Glutamatergic neuron (in vitro differentiated cells): Measurements from ENCODE around the gene BCL3. TPM values are rescaled to one million over a fixed set of nuclear protein-coding genes. Genes with fewer than 3 reads are reported as not detected.

ENCODE experiments used
- DNase-seq: peaks from one replicate; pipeline ENCODE4 v3.0.0; 2022
- H3K27ac Mint-ChIP-seq: one replicate; pipeline ENCODE4 v1.8.0; 2020; ENCODE audit warnings: mild to moderate bottlenecking, mixed read lengths, inconsistent platforms; ENCODE audit not compliant: unreplicated experiment
- H3K27me3 Mint-ChIP-seq: one replicate; pipeline ENCODE4 v1.8.0; 2020; ENCODE audit warnings: mild to moderate bottlenecking, moderate library complexity, mixed read lengths, inconsistent platforms; ENCODE audit not compliant: unreplicated experiment
- H3K36me3 Mint-ChIP-seq: one replicate; pipeline ENCODE4 v1.8.0; 2020; ENCODE audit warnings: mild to moderate bottlenecking, mixed read lengths, inconsistent platforms; ENCODE audit not compliant: unreplicated experiment
- H3K4me1 Mint-ChIP-seq: one replicate; pipeline ENCODE4 v1.8.0; 2020; ENCODE audit warnings: mild to moderate bottlenecking, low read depth, mixed read lengths, inconsistent platforms; ENCODE audit not compliant: unreplicated experiment
- H3K4me3 Mint-ChIP-seq: one replicate; pipeline ENCODE4 v1.8.0; 2020; ENCODE audit warnings: mild to moderate bottlenecking, mixed read lengths, inconsistent platforms; ENCODE audit not compliant: unreplicated experiment
- H3K9me3 Mint-ChIP-seq: one replicate; pipeline ENCODE4 v1.8.0; 2020; ENCODE audit warnings: mild to moderate bottlenecking, moderate library complexity, mixed read lengths, inconsistent platforms; ENCODE audit not compliant: unreplicated experiment
- long read RNA-seq: library from polyadenylated mRNA; unstranded; transcript quantifications from one replicate; pipeline ENCODE4 v2.0.0, GENCODE V29; 2020; ENCODE audit not compliant: unreplicated experiment
- total RNA-seq: library from RNA; stranded (reverse); fragmentation: NEBNext Ultra II Directional; extraction: Animal tissue kit (Norgen Biotek cat#: 25700); gene quantifications from one replicate; pipeline ENCODE4 v1.2.1, GENCODE V29; 2021; ENCODE audit not compliant: unreplicated experiment
- TF ChIP-seq, protein P1 (sequence below): fragments of 200-600 bp; sonication (generic); IDR thresholded peaks from one replicate; pipeline ENCODE4 v1.5.0; 2021; ENCODE audit not compliant: partially characterized antibody, unreplicated experiment

BCL3 gene
- 2.4 TPM for total RNA-seq
- long read RNA-seq, result 0 reads

DNA sequence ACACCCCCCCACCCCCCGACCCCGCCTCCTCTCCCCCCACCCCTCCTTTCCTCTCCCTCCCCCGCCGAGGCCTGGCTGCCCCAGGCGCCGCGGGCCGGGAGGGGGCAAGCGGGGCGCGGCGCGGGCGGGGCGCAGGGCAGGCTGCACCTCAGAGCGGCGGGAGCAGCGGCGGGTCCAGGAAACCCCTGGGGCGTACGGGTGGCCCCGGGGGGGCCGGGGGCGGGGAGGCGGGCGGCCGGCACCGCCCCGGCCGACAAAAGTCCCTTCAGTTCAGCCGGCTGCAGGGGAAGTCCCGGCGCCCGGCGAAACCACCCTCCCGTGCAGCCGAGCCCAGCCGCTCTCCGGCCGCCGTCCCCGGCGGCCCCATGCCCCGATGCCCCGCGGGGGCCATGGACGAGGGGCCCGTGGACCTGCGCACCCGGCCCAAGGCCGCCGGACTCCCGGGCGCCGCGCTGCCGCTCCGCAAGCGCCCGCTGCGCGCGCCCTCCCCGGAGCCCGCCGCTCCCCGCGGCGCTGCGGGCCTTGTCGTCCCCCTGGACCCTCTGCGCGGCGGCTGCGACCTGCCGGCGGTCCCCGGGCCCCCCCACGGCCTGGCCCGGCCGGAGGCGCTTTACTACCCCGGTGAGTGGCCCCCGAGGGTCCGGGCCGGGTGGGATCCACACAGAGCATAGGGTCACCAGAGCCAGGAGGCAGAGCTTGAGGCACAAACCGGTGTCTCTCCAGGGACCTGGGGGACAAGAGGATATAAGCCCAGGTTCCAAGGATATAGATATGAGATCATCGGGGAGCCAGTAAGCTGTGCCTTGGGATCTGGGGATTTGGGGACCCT is at the start of gene BCL3:
Gene BCL3 (plus strand): TSS at position 283 of the 829 bp plus-strand sequence. CDS start 83 bp downstream, at position 366.
- peaks cover 25% of the 10 kb centered on the region for H3K27me3 Mint-ChIP-seq
- TF ChIP-seq, protein P1, sequence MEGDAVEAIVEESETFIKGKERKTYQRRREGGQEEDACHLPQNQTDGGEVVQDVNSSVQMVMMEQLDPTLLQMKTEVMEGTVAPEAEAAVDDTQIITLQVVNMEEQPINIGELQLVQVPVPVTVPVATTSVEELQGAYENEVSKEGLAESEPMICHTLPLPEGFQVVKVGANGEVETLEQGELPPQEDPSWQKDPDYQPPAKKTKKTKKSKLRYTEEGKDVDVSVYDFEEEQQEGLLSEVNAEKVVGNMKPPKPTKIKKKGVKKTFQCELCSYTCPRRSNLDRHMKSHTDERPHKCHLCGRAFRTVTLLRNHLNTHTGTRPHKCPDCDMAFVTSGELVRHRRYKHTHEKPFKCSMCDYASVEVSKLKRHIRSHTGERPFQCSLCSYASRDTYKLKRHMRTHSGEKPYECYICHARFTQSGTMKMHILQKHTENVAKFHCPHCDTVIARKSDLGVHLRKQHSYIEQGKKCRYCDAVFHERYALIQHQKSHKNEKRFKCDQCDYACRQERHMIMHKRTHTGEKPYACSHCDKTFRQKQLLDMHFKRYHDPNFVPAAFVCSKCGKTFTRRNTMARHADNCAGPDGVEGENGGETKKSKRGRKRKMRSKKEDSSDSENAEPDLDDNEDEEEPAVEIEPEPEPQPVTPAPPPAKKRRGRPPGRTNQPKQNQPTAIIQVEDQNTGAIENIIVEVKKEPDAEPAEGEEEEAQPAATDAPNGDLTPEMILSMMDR, result no peak
- DNase-seq, result peak; percentile 41
- peaks cover 2% of the 10 kb centered on the region for H3K9me3 Mint-ChIP-seq
- H3K4me1 Mint-ChIP-seq, result peaks cover 2% of the 10 kb centered on the region
- H3K4me3 Mint-ChIP-seq, result peak within 1 kb of the TSS; percentile 91
- no peaks in the 10 kb centered on the region for H3K36me3 Mint-ChIP-seq
- H3K27ac Mint-ChIP-seq, result peak within 1 kb of the TSS; percentile 41

GRCh38 chr19:44700547-44700946 is 48.0 kb upstream of the BCL3 start:
- TF ChIP-seq, protein P1, result no peak
- Mint-ChIP-seq H3K27me3 (no peaks in the 10 kb centered on the region), H3K4me3 (no peak overlapping the region), H3K9me3 (peaks cover 2% of the 10 kb centered on the region), H3K27ac (no peak overlapping the region), H3K36me3 (no peaks in the 10 kb centered on the region), H3K4me1 (no peaks in the 10 kb centered on the region)
- no peak for DNase-seq

GRCh38 chr19:44701228-44701627 is 47.3 kb upstream of the BCL3 start:
- Mint-ChIP-seq H3K27me3 (peaks cover 2% of the 10 kb centered on the region), H3K27ac (no peak overlapping the region), H3K36me3 (no peaks in the 10 kb centered on the region), H3K4me1 (no peaks in the 10 kb centered on the region), H3K4me3 (no peak overlapping the region), H3K9me3 (peaks cover 2% of the 10 kb centered on the region)
- DNase-seq, result no peak
- TF ChIP-seq, protein P1, result no peak

- Mint-ChIP-seq H3K9me3 (peaks cover 2% of the 10 kb centered on the region), H3K27me3 (peaks cover 2% of the 10 kb centered on the region), H3K27ac (no peak overlapping the region), H3K4me3 (no peak overlapping the region), H3K4me1 (no peaks in the 10 kb centered on the region), H3K36me3 (no peaks in the 10 kb centered on the region)
- TF ChIP-seq, protein P1, result no peak
- DNase-seq, result no peak
These were observed 45.8 kb upstream of the BCL3 start for GRCh38 chr19:44702551-44703176.
